ENCODE data around the gene SLC5A12.

Gene SLC5A12

GRCh38 chr11:26734691-26735090 lies 12.8 kb upstream of the SLC5A12 start:
- Mint-ChIP-seq H3K9me3 (peaks cover 27 to 32% of the 10 kb centered on the region in 2 donors), H3K4me3 (no peak overlapping the region), H3K27ac (no peak overlapping the region), H3K27me3 (no peaks in the 10 kb centered on the region), H3K4me1 (no peaks in the 10 kb centered on the region)
- no peak for ATAC-seq
- DNase-seq = no peak

- H3K9me3 Mint-ChIP-seq = peaks cover 19 to 29% of the 10 kb centered on the region in 2 donors
- no peaks in the 10 kb centered on the region for H3K4me1 Mint-ChIP-seq
- DNase-seq (no peak), ATAC-seq (no peak)
- no peaks in the 10 kb centered on the region for H3K27me3 Mint-ChIP-seq
- no peak overlapping the region for H3K27ac Mint-ChIP-seq
- no peak overlapping the region for H3K4me3 Mint-ChIP-seq
Measured at GRCh38 chr11:26731084-26731456, 9.2 kb upstream of the SLC5A12 start.

- no peak for ATAC-seq
- Mint-ChIP-seq H3K4me3 (no peak overlapping the region), H3K27me3 (no peaks in the 10 kb centered on the region), H3K9me3 (peaks cover 19 to 27% of the 10 kb centered on the region in 2 donors), H3K4me1 (no peaks in the 10 kb centered on the region), H3K27ac (no peak overlapping the region)
- DNase-seq = no peak
Measured at GRCh38 chr11:26730414-26731083, 8.7 kb upstream of the SLC5A12 start.

DNA sequence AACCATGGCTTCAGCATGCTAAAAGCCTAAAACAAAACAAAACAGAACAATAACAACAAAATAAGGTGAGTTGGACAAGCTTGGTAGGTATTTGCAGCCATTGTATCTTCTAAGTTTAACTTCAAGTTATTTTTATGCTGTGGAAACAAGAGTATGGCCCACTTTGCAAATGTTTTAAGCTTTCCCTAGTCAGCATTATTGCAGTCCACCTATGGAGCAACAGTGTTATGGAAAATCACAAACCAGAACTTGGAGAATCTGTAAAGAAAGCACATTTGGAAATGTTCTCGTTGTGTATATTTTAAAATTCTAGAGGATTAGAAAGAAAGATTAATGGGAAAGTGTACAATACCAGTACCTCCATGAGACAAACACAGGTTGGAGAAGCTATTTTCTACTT lies 7.4 kb upstream of the SLC5A12 start:
- no peak overlapping the region for H3K27ac Mint-ChIP-seq
- peaks cover 19 to 25% of the 10 kb centered on the region in 2 donors for H3K9me3 Mint-ChIP-seq
- H3K4me1 Mint-ChIP-seq = no peaks in the 10 kb centered on the region
- H3K4me3 Mint-ChIP-seq = no peak overlapping the region
- H3K27me3 Mint-ChIP-seq = no peaks in the 10 kb centered on the region
- no peak for DNase-seq
- ATAC-seq = no peak

GRCh38 chr11:26726960-26727359 lies 5.1 kb upstream of the SLC5A12 start:
- no peaks in the 10 kb centered on the region for H3K27me3 Mint-ChIP-seq
- H3K27ac Mint-ChIP-seq = no peak overlapping the region
- ATAC-seq (no peak), DNase-seq (no peak)
- H3K4me1 Mint-ChIP-seq = no peaks in the 10 kb centered on the region
- no peak overlapping the region for H3K4me3 Mint-ChIP-seq
- H3K9me3 Mint-ChIP-seq = peaks cover 9 to 20% of the 10 kb centered on the region in 2 donors

DNA sequence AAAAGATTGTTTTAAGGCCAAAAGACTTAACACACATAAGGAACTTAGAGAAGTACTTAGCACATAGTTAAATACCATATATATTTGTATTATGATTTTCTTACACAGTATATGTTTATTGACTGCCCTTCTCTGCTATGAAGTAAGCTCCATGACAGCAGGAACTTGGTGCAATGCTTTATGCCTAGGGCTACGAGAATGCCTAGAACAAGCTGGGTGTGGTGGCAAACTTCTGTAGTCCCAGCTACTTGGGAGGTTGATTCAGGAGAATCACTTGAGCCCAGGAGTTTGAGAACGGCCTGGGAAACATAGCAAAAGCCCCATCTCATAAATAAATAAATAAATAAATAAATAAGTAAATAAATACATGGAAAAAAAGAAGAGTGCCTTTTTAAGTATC lies 1.9 kb downstream of the SLC5A12 start:
- ATAC-seq (no peak), DNase-seq (no peak)
- H3K27ac Mint-ChIP-seq = no peak overlapping the region
- H3K4me3 Mint-ChIP-seq = no peak overlapping the region
- no peaks in the 10 kb centered on the region for H3K27me3 Mint-ChIP-seq
- H3K9me3 Mint-ChIP-seq = peaks cover 0 to 19% of the 10 kb centered on the region in 2 donors
- no peaks in the 10 kb centered on the region for H3K4me1 Mint-ChIP-seq

DNA sequence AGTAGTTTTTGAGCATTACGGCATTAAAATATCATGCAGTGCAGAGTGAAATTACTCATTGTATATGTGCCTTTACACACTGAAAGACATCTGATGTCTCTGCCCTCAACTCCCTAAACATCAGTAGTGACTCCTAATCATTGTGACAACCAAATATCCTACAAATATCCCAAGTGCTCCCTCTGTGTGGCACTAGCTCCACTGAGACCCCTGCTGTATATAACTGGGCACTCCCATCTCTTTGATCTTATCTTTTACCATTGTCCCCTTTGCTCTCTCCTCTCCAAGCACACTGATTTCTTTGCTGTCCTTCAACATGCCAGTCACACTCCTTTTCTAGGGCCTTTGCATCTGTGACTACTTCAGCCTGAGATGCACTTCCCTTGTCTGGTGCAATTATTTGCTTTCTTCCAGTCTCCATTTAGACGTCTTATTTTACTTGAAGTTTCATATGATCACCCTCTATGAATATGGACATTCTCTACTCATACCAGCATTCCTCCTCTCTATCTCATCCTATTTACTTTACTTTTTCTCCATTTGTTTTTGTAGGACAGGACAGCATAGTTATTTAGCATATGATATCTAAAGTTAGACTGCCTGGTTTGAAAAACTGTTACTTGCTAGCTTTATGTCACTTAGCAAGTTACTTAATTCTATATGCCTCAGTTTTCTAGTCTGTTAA lies 2.4 kb downstream of the SLC5A12 start:
- H3K4me3 Mint-ChIP-seq = no peak overlapping the region
- no peak for DNase-seq

DNA sequence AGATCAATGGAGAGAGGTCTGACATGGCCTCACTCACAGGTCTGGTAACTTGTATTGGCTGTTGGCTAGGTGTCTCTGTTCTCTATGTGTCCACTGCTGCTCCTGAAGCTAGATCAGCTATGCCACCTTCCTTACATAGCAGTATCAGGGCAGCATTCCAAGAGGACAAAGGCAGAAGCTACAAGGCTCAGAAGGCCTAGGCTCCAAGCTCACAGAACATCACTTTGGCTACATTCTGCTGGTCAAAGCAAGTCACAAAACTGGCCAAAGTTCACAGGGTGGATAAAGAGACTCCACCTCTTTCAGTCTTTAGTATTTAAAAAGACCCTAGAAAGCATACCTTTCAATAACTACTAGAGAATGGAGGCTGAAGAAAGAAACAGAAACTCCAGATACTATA lies 4.1 kb downstream of the SLC5A12 start:
- Mint-ChIP-seq H3K27me3 (no peaks in the 10 kb centered on the region), H3K4me1 (no peaks in the 10 kb centered on the region), H3K9me3 (peaks cover 0 to 10% of the 10 kb centered on the region in 2 donors), H3K4me3 (no peak overlapping the region), H3K27ac (no peak overlapping the region)
- DNase-seq = no peak
- no peak for ATAC-seq

More for the DNA sequence above, 2.4 kb downstream of the SLC5A12 start:
- Mint-ChIP-seq H3K9me3 (peaks cover 0 to 18% of the 10 kb centered on the region in 2 donors), H3K27me3 (no peaks in the 10 kb centered on the region), H3K27ac (no peak overlapping the region), H3K4me1 (no peaks in the 10 kb centered on the region)
- ATAC-seq = no peak

DNA sequence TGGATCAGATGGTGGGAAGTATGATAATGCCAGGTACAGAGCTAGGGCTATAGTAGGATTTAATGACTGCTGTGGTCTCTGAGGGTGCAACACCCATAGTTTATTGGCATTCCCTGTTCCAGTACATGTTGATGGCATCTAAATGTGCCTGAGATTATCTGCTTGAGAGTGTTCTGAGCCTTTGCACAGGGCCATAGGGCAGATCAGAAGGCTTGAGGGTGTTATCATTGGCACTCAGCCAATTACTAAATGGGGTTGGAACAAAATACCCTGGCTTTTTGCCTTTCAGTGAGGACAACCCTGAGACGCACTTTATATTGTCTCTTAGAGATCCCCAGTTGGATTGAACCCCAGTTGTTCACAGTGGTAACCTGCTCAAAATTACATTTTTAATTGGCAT lies 6.7 kb downstream of the SLC5A12 start:
- DNase-seq = no peak
- Mint-ChIP-seq H3K4me1 (no peaks in the 10 kb centered on the region), H3K27me3 (no peaks in the 10 kb centered on the region), H3K9me3 (peaks cover 6 to 7% of the 10 kb centered on the region in 2 donors), H3K4me3 (no peak overlapping the region), H3K27ac (no peak overlapping the region)
- no peak for ATAC-seq

DNA sequence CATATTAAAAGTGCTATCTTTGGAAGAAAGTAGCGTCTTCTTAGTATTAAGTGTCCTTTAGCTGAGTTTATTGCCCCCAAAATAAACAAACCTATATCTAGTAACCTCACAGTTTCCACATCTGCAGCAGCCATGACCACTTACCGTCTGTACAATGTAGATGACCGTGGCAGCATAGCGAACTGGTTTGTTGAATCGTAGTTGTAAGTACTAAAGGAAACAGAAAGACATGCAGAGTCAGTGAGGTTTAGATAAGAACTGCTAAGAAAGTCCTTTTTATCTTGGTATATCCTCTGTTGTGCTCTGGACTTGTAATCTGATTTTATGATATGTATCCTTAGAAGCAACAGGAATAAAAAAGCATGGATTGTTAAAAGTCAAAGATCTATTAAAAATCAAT lies 9.4 kb downstream of the SLC5A12 start:
- no peak for DNase-seq
- no peak for ATAC-seq
- Mint-ChIP-seq H3K4me1 (no peaks in the 10 kb centered on the region), H3K9me3 (peaks cover 0 to 7% of the 10 kb centered on the region in 2 donors), H3K27me3 (no peaks in the 10 kb centered on the region), H3K27ac (no peak overlapping the region), H3K4me3 (no peak overlapping the region)

GRCh38 chr11:26710489-26710888 lies 11.4 kb downstream of the SLC5A12 start:
- H3K4me3 Mint-ChIP-seq = no peak overlapping the region
- peaks cover 0 to 7% of the 10 kb centered on the region in 2 donors for H3K9me3 Mint-ChIP-seq
- H3K27ac Mint-ChIP-seq = no peak overlapping the region
- no peaks in the 10 kb centered on the region for H3K4me1 Mint-ChIP-seq
- no peaks in the 10 kb centered on the region for H3K27me3 Mint-ChIP-seq
- ATAC-seq (no peak), DNase-seq (no peak)

- H3K27me3 Mint-ChIP-seq = no peaks in the 10 kb centered on the region
- H3K4me1 Mint-ChIP-seq = no peaks in the 10 kb centered on the region
- peaks cover 0 to 12% of the 10 kb centered on the region in 2 donors for H3K9me3 Mint-ChIP-seq
- DNase-seq (no peak), ATAC-seq (no peak)
- H3K4me3 Mint-ChIP-seq = no peak overlapping the region
- H3K27ac Mint-ChIP-seq = no peak overlapping the region
Measured at GRCh38 chr11:26708736-26709456, 13.0 kb downstream of the SLC5A12 start.

DNA sequence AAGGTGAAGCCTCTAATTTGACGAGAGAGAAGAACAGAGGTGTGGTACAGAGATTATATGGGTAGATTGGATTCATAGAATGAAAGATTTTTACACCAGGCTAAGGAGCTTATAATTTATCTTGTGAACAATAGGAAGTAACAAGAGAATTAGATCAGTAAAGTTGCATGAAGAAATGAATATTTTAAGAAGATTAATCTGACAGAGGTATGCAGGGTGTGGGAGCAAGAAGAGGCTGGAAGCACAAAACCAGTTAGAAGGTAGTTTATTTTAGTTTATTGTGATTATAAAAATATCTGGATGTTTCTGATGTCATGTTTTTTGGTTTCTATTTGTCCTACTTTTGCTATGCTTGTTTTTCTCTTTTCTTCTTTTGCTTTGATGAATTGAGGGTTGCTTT lies 15.7 kb downstream of the SLC5A12 start:
- H3K4me1 Mint-ChIP-seq = no peaks in the 10 kb centered on the region
- peaks cover 0 to 4% of the 10 kb centered on the region in 2 donors for H3K9me3 Mint-ChIP-seq
- no peak for DNase-seq
- no peak overlapping the region for H3K4me3 Mint-ChIP-seq
- no peaks in the 10 kb centered on the region for H3K27me3 Mint-ChIP-seq
- ATAC-seq = no peak
- H3K27ac Mint-ChIP-seq = no peak overlapping the region

DNA sequence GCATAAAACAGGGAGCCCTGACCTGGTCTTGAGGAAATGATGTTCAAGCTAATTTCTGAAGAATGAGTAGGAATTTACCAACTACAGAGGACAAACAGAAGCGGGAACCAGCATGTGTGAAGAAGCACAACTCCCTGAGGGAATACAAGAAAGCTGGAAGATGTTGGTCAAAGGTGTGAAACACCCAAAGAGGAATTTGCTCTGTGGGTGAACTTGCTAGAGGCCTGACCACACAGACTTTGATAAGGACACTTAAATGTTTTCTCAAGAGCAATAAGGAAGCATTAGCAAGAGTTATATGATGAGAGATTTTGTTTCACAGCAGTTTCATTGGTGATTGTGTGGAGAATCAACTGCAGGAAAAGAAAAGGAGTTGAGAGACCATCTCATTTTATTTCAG lies 17.6 kb downstream of the SLC5A12 start:
- H3K4me1 Mint-ChIP-seq = no peaks in the 10 kb centered on the region
- peaks cover 0 to 4% of the 10 kb centered on the region in 2 donors for H3K9me3 Mint-ChIP-seq
- DNase-seq = no peak
- H3K27me3 Mint-ChIP-seq = no peaks in the 10 kb centered on the region
- H3K4me3 Mint-ChIP-seq = no peak overlapping the region
- H3K27ac Mint-ChIP-seq = no peak overlapping the region
- ATAC-seq = no peak

DNA sequence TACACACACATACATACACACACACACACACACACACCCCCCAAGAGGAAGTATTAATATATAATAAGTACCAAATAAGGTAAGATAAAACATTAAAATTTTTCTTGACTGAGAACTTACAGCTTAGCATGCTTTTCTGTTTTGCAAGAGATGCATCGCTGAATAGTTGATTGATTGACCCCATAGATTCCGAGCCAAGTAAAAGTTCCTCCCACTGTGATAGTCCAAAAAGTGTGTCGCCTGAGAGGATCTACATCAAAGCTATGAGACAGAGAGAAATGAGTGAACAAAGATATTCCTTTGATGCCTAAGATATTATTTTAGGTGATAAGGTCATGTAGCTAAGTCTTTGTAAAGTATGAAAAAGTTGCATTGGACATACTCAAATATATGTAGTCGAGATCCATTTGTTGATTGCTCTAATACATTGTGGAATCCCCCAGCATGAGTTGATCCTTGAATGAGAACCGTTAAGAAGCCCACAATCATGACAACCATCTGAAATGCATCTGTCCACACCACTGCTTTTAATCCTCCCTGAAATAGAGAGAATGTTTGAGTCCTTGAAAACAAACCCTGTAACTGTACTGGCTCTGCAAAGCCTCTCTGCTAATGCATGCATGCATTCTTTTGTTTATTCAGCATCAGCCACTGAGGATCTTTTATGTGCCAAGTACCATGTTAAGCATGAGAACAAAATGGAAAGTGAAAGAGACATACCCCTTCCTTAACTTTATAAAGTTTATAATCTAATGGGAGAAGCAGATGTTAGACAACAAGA lies 18.3 kb downstream of the SLC5A12 start:
- peaks cover 0 to 4% of the 10 kb centered on the region in 2 donors for H3K9me3 Mint-ChIP-seq
- no peaks in the 10 kb centered on the region for H3K4me1 Mint-ChIP-seq
- DNase-seq = no peak
- no peak overlapping the region for H3K4me3 Mint-ChIP-seq
- no peak for ATAC-seq
- H3K27ac Mint-ChIP-seq = no peak overlapping the region
- H3K27me3 Mint-ChIP-seq = no peaks in the 10 kb centered on the region

Measured in stimulated activated naive CD8-positive, alpha-beta T cell treated with anti-CD3 and anti-CD28 coated beads, Interleukin-15, amount 100 ng/mL, for 72 hours (primary cell).